ENCODE measurements around the gene SLC7A1. TPM values are rescaled to one million over a fixed set of nuclear protein-coding genes. Genes with fewer than 3 reads are reported as not detected.

SLC7A1 gene
- total and polyA plus RNA-seq, 3 donors from 2014 or later = 21.4 to 35.7 (median 27.0) TPM

GRCh38 chr13:29589967-29590366 lies 5.5 kb downstream of the SLC7A1 start:
- DNase-seq = no peak
- peaks cover 12% of the 10 kb centered on the region for H3K4me1 ChIP-seq
- H3K27me3 ChIP-seq = no peaks in the 10 kb centered on the region
- TF ChIP-seq POLR2A (IDR thresholded peaks at IDR 0.05) (no peak), CTCF (IDR thresholded peaks at IDR 0.05) (no peak)
- 73 to 85% methylated on average over 7 of the region's 7 CpGs for WGBS, 2 donors
- no peaks in the 10 kb centered on the region for H3K36me3 ChIP-seq (ENCODE audit: low read depth, missing control alignments)
- H3K4me3 ChIP-seq = no peak overlapping the region
- no peak overlapping the region for H3K27ac ChIP-seq
- intact Hi-C loops (cut with DNase I; ENCODE audit: low total_unique reads) = no loop called here
- no peaks in the 10 kb centered on the region for H3K9me3 ChIP-seq

GRCh38 chr13:29589234-29589633 lies 6.3 kb downstream of the SLC7A1 start:
- TF ChIP-seq CTCF (IDR thresholded peaks at IDR 0.05) = no peak
- Histone ChIP-seq H3K27me3 (no peaks in the 10 kb centered on the region), H3K4me1 (peaks cover 12% of the 10 kb centered on the region), H3K27ac (peak overlapping the region in 1 of 2 donors; percentile 12), H3K4me3 (no peak overlapping the region), H3K9me3 (no peaks in the 10 kb centered on the region), H3K36me3 (ENCODE audit: low read depth, missing control alignments) (no peaks in the 10 kb centered on the region)
- intact Hi-C loops (cut with DNase I; ENCODE audit: low total_unique reads) = no loop called here
- 57 to 81% methylated on average over 2 to 6 of the region's 6 CpGs for WGBS, 2 donors
- peak; percentile 31 for DNase-seq

- peak; percentile 80 for DNase-seq
Measured at GRCh38 chr13:29587645-29588044, 7.8 kb downstream of the SLC7A1 start.

GRCh38 chr13:29583073-29583785 lies 12.3 kb downstream of the SLC7A1 start:
- Histone ChIP-seq H3K4me1 (peaks cover 41% of the 10 kb centered on the region), H3K4me3 (no peak overlapping the region), H3K27ac (peak overlapping the region in 1 of 2 donors; percentile 38), H3K36me3 (ENCODE audit: low read depth, missing control alignments) (no peaks in the 10 kb centered on the region), H3K9me3 (no peaks in the 10 kb centered on the region), H3K27me3 (no peaks in the 10 kb centered on the region)
- intact Hi-C loops (cut with DNase I; ENCODE audit: low total_unique reads) = no loop called here
- DNase-seq = peak; percentile 30
- WGBS, 2 donors = 50 to 58% methylated on average over 7 of the region's 7 CpGs
- no peak for TF ChIP-seq POLR2A (IDR thresholded peaks at IDR 0.05)
- no peak for TF ChIP-seq CTCF (IDR thresholded peaks at IDR 0.05)

More at GRCh38 chr13:29587645-29588044, 7.8 kb downstream of the SLC7A1 start:
- TF ChIP-seq CTCF (IDR thresholded peaks at IDR 0.05) (no peak), POLR2A (IDR thresholded peaks at IDR 0.05) (no peak)
- 28 to 31% methylated on average over 5 to 7 of the region's 7 CpGs for WGBS, 2 donors
- Histone ChIP-seq H3K9me3 (no peaks in the 10 kb centered on the region), H3K36me3 (ENCODE audit: low read depth, missing control alignments) (no peaks in the 10 kb centered on the region), H3K4me3 (no peak overlapping the region), H3K27me3 (no peaks in the 10 kb centered on the region), H3K27ac (peak overlapping the region in 1 of 2 donors; percentile 59), H3K4me1 (peaks cover 23% of the 10 kb centered on the region)
- intact Hi-C loops (cut with DNase I; ENCODE audit: low total_unique reads) = no loop called here

- Histone ChIP-seq H3K4me3 (no peak overlapping the region), H3K27ac (peak overlapping the region in 1 of 2 donors; percentile 20), H3K9me3 (no peaks in the 10 kb centered on the region), H3K27me3 (no peaks in the 10 kb centered on the region), H3K4me1 (peaks cover 32% of the 10 kb centered on the region), H3K36me3 (ENCODE audit: low read depth, missing control alignments) (no peaks in the 10 kb centered on the region)
- intact Hi-C loops (cut with DNase I; ENCODE audit: low total_unique reads) = no loop called here
- WGBS, 2 donors = 42 to 69% methylated on average over 10 of the region's 10 CpGs
- DNase-seq = peak; percentile 32
- TF ChIP-seq POLR2A (IDR thresholded peaks at IDR 0.05) = no peak
- no peak for TF ChIP-seq CTCF (IDR thresholded peaks at IDR 0.05)
Measured at GRCh38 chr13:29582171-29582570, 13.3 kb downstream of the SLC7A1 start.
